NCI-H146 treated with DMSO at 0.1 percent for 48 hours (cell line): ENCODE results near the gene RAB3B.
"Not testable (repeated sequence)": the region's sequence is repeated elsewhere in the genome, so short reads cannot be mapped to it uniquely, and the experiment has no call there.

ENCODE experiments used
- DNase-seq: peaks from one replicate; lab custom pipeline; 2025; ENCODE audit not compliant: unreplicated experiment; lab: John Stamatoyannopoulos, UW

RAB3B gene

GRCh38 chr1:51922040-51922439 is 68.5 kb downstream of the RAB3B start:
- DNase-seq: no peak

- DNase-seq: no peak
Observed at GRCh38 chr1:51920130-51920529, 70.4 kb downstream of the RAB3B start.

- no peak for DNase-seq
Observed at GRCh38 chr1:51919684-51920083, 70.8 kb downstream of the RAB3B start.

GRCh38 chr1:51916587-51917405 is 73.7 kb downstream of the RAB3B start:
- DNase-seq: no peak

- no peak for DNase-seq
Observed at GRCh38 chr1:51915951-51916350, 74.5 kb downstream of the RAB3B start.

GRCh38 chr1:51912881-51913280 is 77.6 kb downstream of the RAB3B start:
- no peak for DNase-seq

- no peak for DNase-seq
Observed at GRCh38 chr1:51910221-51911000, 80.1 kb downstream of the RAB3B start.

GRCh38 chr1:51908499-51908898 is 82.0 kb downstream of the RAB3B start:
- DNase-seq: no peak

- no peak for DNase-seq
Observed at GRCh38 chr1:51907079-51907702, 83.3 kb downstream of the RAB3B start.

GRCh38 chr1:51906306-51907078 is 84.0 kb downstream of the RAB3B start:
- DNase-seq: no peak

GRCh38 chr1:51902456-51902855 is 88.0 kb downstream of the RAB3B start:
- no peak for DNase-seq

GRCh38 chr1:51901151-51901550 is 89.3 kb downstream of the RAB3B start:
- DNase-seq: no peak

GRCh38 chr1:51899022-51899421 is 91.5 kb downstream of the RAB3B start:
- DNase-seq: no peak

GRCh38 chr1:51898090-51898734 is 92.3 kb downstream of the RAB3B start:
- no peak for DNase-seq

- DNase-seq: no peak
Observed at GRCh38 chr1:51897699-51898031, 92.8 kb downstream of the RAB3B start.

- DNase-seq: not testable (repeated sequence)
Observed at GRCh38 chr1:51894748-51895147, 95.8 kb downstream of the RAB3B start.

GRCh38 chr1:51878616-51879336 is 111.7 kb downstream of the RAB3B start, which contains the start of gene NRDC:
TSS of gene NRDC (minus strand) at chr1:51878727. CDS start at chr1:51878615, 112 bp downstream.
- DNase-seq: peak; percentile 97

- no peak for DNase-seq
Observed at GRCh38 chr1:51878308-51878615, 112.2 kb downstream of the RAB3B start.

- DNase-seq: no peak
Observed at GRCh38 chr1:51877434-51878307, 112.8 kb downstream of the RAB3B start.
